ENCODE measurements around the gene PGRMC2.

DNA sequence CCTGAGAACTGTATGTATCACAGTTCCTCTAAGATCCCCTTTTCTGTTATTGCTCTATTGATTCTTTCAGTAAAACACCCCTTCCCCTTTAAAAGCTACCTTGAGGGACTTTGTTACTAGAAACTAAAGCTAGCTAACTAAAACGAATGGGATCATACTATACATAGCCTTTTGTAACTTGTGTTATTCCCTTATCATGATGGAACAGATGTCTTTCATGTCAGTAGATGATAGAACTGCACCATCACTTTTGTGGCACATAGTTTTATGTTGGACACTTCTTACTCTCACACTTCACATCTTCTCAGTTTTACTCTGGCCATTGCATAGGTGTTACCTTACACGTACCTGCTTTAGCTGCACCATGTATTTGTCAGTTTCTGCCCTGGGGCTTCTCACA, 46.6 kb upstream of the PGRMC2 start:
- TF ChIP-seq, protein P1, sequence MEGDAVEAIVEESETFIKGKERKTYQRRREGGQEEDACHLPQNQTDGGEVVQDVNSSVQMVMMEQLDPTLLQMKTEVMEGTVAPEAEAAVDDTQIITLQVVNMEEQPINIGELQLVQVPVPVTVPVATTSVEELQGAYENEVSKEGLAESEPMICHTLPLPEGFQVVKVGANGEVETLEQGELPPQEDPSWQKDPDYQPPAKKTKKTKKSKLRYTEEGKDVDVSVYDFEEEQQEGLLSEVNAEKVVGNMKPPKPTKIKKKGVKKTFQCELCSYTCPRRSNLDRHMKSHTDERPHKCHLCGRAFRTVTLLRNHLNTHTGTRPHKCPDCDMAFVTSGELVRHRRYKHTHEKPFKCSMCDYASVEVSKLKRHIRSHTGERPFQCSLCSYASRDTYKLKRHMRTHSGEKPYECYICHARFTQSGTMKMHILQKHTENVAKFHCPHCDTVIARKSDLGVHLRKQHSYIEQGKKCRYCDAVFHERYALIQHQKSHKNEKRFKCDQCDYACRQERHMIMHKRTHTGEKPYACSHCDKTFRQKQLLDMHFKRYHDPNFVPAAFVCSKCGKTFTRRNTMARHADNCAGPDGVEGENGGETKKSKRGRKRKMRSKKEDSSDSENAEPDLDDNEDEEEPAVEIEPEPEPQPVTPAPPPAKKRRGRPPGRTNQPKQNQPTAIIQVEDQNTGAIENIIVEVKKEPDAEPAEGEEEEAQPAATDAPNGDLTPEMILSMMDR (IDR thresholded peaks at IDR 0.05), result no peak
- no peak for TF ChIP-seq POLR2A (IDR thresholded peaks at IDR 0.05)

All from heart left ventricle (tissue), 13 donors.